NOMO-1 treated with dmso at 0.1 percent for 144 hours (cell line): Measurements from ENCODE around the gene KIAA1958.
"Not testable (repeated sequence)": the region's sequence is repeated elsewhere in the genome, so short reads cannot be mapped to it uniquely, and the experiment has no call there.

ENCODE experiments used
- DNase-seq: peaks from one replicate; lab custom pipeline; 2025; ENCODE audit not compliant: unreplicated experiment; lab: John Stamatoyannopoulos, UW

KIAA1958 gene

GRCh38 chr9:112489039-112489546 is 2.5 kb downstream of the KIAA1958 start:
- no peak for DNase-seq

- DNase-seq: no peak
Observed at GRCh38 chr9:112489876-112490666, 3.4 kb downstream of the KIAA1958 start.

- no peak for DNase-seq
Observed at GRCh38 chr9:112493393-112494137, 6.9 kb downstream of the KIAA1958 start.

- no peak for DNase-seq
Observed at GRCh38 chr9:112494153-112494552, 7.5 kb downstream of the KIAA1958 start.

DNA sequence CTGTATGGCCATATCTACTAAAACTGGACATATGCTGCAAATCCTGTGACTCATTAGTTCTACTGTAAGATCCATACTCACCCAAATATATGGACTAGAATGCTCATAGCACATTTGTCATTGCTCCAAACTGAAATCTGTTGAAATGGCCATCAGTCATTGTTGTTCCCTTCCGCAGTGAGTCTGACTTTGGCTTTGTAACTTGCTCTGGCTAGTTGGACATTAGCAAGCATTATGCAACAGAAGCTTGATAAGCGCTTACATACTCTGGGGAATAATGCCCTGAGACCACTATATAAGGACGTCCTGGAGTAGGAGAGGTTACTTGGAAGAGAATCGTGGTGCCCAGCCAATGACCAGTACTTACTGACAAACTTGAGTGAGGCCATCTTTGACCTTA is 9.0 kb downstream of the KIAA1958 start:
- DNase-seq: no peak

- peak; percentile 22 for DNase-seq
Observed at GRCh38 chr9:112496074-112496722, 9.6 kb downstream of the KIAA1958 start.

GRCh38 chr9:112500842-112501241 is 14.2 kb downstream of the KIAA1958 start:
- DNase-seq: no peak

GRCh38 chr9:112501287-112501686 is 14.7 kb downstream of the KIAA1958 start:
- no peak for DNase-seq

DNA sequence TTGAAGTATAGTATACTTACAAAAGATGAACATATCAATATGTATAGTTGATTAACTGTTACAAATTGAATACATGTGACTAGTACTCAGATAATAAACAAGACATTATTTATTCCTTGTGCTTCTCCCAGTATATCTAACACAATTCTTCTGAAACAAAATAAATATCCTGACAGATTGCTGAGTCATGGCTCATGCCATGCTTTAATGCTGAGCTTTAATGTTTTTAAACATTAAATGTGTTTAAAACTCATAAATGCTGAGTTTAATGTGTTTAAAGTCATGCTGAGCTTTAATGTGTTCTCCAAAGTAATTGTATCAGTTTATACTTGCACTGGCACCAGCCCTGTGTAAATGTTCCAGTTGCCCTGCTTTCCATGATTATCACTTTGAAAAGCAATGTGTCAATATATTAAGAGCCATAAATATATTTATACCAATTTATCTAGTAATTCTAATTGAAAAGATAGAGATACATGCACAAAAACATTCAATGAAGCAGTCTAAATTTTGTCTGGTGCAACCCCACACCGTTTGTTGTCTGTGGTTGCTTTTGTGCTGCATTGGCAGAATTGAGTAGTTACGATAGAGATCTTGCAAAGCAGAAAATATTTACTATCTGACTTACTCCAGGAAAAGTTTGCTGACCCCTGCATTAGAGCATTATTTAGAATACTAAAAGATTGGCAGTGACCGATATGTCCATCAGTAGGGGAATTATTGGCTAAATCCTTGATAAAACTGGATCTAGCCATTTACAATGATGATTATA is 15.7 kb downstream of the KIAA1958 start:
- no peak for DNase-seq

DNA sequence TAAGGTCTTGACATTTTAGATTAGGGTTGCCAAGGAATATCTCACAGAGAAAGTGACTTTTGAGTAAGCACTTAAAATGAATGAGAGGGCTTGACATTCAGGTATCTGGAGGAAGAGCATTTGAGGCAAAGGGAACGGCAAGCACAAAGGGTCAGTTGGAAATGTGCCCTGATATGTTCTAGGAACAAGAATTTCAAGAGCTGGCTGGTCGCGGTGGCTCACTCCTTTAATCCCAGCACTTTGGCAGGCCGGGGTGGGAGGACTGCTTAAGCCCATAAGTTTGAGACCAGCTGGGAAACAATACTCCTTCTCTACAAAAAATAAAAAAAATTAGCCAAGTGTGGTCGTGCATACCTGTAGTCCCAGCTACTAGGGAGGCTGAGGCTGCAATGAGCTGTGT is 16.5 kb downstream of the KIAA1958 start:
- DNase-seq: no peak

DNA sequence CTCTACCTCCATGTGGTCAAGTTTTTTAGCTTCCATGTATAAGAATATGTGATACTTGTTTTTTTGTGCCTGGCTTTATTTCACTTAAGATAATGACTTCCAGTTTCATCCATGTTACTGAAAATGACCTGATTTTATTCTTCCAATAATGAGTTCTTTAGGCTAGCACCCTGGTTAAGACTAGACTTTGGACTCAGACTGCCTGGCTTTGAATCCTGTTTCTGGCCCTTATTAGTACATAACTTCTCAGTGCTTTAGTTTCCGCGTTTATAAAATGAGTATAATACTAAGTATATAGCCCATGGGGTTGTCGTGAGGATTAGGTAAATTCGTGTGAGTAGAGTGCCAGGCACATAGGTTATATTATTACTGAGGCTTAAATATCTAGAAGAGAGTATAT is 18.5 kb downstream of the KIAA1958 start:
- DNase-seq: no peak

DNA sequence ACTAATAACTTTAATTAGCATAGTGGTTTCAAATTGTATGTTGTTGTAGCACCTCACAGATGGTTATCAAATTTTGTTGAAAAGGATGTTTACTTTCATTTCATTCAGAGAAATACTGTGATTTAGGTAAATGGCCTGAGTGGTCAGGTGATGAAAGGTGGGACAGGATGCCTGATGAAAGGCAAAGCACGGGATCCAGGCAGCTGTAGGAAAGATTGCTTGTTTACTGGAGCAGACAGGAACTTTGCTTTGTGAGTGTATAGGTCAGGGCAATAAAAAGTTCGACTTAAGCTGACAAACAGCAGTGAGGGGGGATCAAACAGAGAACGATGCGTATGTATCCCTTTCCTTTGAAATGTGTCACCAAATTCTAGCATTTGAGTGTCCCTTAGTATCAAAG is 19.0 kb downstream of the KIAA1958 start:
- no peak for DNase-seq

- DNase-seq: no peak
Observed at GRCh38 chr9:112506571-112506970, 19.9 kb downstream of the KIAA1958 start.

DNA sequence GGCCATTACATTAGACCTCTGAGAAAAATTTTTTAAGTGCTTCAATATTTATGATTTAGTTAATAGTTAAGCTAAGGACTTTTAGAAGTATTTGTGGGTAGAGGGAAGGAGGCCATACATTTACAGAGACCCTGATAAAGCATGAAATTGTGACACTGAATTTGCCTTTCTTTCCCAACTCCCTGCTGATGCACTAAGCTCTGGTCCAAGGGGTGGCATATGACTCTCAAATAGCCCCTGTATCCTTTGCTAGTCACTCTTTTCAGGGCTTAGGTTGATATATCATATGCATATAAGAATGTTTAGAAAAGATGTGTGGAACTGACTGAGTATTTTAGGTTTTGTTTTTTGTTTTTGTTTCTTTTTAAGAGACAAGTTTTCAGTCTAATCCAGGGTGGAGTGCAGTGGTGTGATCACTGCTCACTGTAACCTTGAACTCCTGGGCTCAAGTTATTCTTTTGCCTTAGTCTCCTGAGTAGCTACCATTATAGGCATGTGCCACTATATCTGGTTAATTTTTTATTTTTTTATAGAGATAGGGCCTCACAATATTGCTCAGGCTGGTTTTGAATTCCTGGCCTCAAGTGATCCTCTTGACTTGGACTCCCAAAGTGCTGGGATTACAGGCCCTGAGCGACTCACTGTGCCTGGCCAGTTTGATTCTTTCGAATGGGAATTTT is 20.5 kb downstream of the KIAA1958 start:
- no peak for DNase-seq

DNA sequence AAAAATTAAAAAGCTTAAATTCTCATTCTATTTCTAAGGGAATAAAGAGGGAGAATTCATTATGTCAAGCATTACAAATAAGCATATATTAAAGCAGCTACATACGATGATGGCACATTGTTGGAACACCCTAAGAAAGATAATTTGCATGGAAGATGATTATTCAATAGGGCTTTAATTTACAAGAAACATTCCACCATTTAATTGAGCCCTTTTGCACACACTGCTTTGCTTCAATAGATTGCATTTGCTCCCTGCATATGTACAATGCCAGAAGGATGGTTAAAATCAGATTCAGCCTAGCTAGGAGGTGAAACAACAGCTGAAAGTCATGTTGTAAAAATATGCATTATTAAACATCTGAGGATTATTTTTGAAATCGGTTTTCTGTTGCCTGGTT is 21.8 kb downstream of the KIAA1958 start:
- no peak for DNase-seq

- not testable (repeated sequence) for DNase-seq
Observed at GRCh38 chr9:112512377-112512776, 25.8 kb downstream of the KIAA1958 start.

DNA sequence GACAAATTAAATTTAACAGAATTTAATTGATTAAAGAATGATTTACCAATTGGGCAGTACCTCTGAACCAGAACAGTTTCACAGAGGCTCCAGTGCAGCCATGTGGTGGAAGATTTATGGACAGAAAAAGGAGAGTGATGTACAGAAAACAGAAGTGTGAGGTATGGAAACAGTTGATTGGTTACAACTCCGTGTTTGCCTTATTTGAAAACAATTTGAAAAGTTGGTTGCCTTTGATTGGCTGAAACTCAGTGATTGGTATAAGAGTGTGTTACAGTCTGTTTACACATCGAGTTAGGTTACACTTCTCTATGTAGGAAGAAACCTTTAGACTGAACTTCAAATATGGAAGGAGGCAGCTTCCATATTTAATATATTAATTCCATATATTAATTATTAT is 30.1 kb downstream of the KIAA1958 start:
- DNase-seq: no peak

- no peak for DNase-seq
Observed at GRCh38 chr9:112520069-112520468, 33.4 kb downstream of the KIAA1958 start.

- no peak for DNase-seq
Observed at GRCh38 chr9:112520656-112521055, 34.0 kb downstream of the KIAA1958 start.

DNA sequence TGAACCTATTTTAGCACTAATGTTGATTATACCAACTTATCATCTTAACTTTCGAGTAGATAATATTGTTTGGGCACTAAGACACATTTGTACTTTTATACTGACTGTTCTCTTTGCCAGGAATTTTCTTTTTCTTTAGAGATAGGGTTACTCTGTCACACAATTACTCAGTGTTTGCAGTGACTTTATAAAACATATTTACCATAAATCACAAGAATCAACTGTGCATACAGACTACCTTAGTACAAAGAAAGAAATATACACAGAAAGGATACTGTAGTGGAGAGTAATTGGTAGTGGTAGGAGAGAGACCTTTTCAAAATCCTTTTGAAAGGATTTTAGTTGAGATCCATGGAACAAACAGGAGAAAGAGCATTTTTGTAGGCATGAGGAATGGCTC is 40.3 kb downstream of the KIAA1958 start:
- DNase-seq: no peak
